Neuronal stem cell (in vitro differentiated cells): ENCODE data around the gene COLEC11.
"Not testable (repeated sequence)": the region's sequence is repeated elsewhere in the genome, so short reads cannot be mapped to it uniquely, and the experiment has no call there.

ENCODE experiments used
- DNase-seq: peaks from one replicate; pipeline ENCODE4 v3.0.0-alpha.2; 2013; ENCODE audit warnings: low spot score
- H2AFZ ChIP-seq: one replicate; pipeline ENCODE4 v1.6.1; 2013; ENCODE audit warnings: mild to moderate bottlenecking, low read length, inconsistent platforms
- H2AK5ac ChIP-seq: 2 replicates; pipeline ENCODE4 v1.6.1; 2013; ENCODE audit warnings: low read depth, mild to moderate bottlenecking, inconsistent platforms, low read length, moderate library complexity, mixed read lengths
- H2BK120ac ChIP-seq: 2 replicates; pipeline ENCODE4 v1.6.1; 2013; ENCODE audit warnings: low read depth, mild to moderate bottlenecking, inconsistent platforms, low read length, moderate library complexity, mixed read lengths
- H2BK12ac ChIP-seq: one replicate; pipeline ENCODE4 v1.6.1; 2013; ENCODE audit warnings: low read length, inconsistent platforms
- H2BK15ac ChIP-seq: 2 replicates; pipeline ENCODE4 v1.6.1; 2013; ENCODE audit warnings: mild to moderate bottlenecking, low read length, inconsistent platforms, mixed read lengths
- H2BK5ac ChIP-seq: one replicate; pipeline ENCODE4 v1.6.1; 2013; ENCODE audit warnings: inconsistent platforms, mild to moderate bottlenecking, low read length, moderate library complexity
- H3K14ac ChIP-seq: one replicate; pipeline ENCODE4 v1.6.1; 2013; ENCODE audit warnings: low read length, inconsistent platforms
- H3K18ac ChIP-seq: 2 replicates; pipeline ENCODE4 v1.6.1; 2013; ENCODE audit warnings: low read length, inconsistent platforms
- H3K23ac ChIP-seq: 2 replicates; pipeline ENCODE4 v1.6.1; 2013; ENCODE audit warnings: low read depth, mild to moderate bottlenecking, mixed read lengths, low read length, inconsistent platforms; ENCODE audit not compliant: poor library complexity
- H3K27ac ChIP-seq: replicated peaks from 3 replicates; pipeline ENCODE4 v1.5.1; 2013; ENCODE audit warnings: low read length, inconsistent platforms
- H3K27me3 ChIP-seq, 3 experiments: 2 replicates each; pipeline ENCODE4 v1.6.1; 2013; ENCODE audit warnings: low read length in 3 of 3, mild to moderate bottlenecking in 2 of 3, inconsistent platforms in 1 of 3, low read depth in 1 of 3, mixed read lengths in 1 of 3, moderate library complexity in 1 of 3; ENCODE audit not compliant: control insufficient read depth in 3 of 3, insufficient read depth in 3 of 3
- H3K36me3 ChIP-seq, 2 donors: replicated peaks in 1 of 2; 2 replicates each; pipeline ENCODE4 v1.6.1; 2013; ENCODE audit warnings: low read length in 2 of 2; ENCODE audit not compliant: control insufficient read depth in 2 of 2, insufficient read depth in 2 of 2
- H3K4ac ChIP-seq: 2 replicates; pipeline ENCODE4 v1.6.1; 2013; ENCODE audit warnings: inconsistent platforms, mild to moderate bottlenecking, low read length, moderate library complexity
- H3K4me1 ChIP-seq, 2 donors: 1 replicate in 1 of 2; 2 replicates in 1 of 2; pipeline ENCODE4 v1.6.1; 2013; ENCODE audit warnings: low read length in 2 of 2, low read depth in 1 of 2; ENCODE audit not compliant: control insufficient read depth in 2 of 2, insufficient read depth in 1 of 2
- H3K4me2 ChIP-seq: one replicate; pipeline ENCODE4 v1.6.1; 2013; ENCODE audit warnings: mild to moderate bottlenecking, low read length, inconsistent platforms; ENCODE audit not compliant: insufficient read depth, poor library complexity, severe bottlenecking
- H3K4me3 ChIP-seq, 2 donors: 2 replicates each; pipeline ENCODE4 v1.5.1; 2013; ENCODE audit warnings: low read length in 2 of 2, mild to moderate bottlenecking in 2 of 2, inconsistent platforms in 1 of 2, moderate library complexity in 1 of 2
- H3K79me1 ChIP-seq: one replicate; pipeline ENCODE4 v1.6.1; 2013; ENCODE audit warnings: low read depth, mild to moderate bottlenecking, inconsistent platforms, low read length, moderate library complexity
- H3K9ac ChIP-seq: one replicate; pipeline ENCODE4 v1.6.1; 2013; ENCODE audit warnings: mild to moderate bottlenecking, low read depth, low read length, inconsistent platforms; ENCODE audit not compliant: poor library complexity
- H3K9me3 ChIP-seq, 2 donors: replicated peaks in 1 of 2; 2 replicates each; pipeline versions ENCODE3 to v1.6.1; 2013; ENCODE audit warnings: low read length in 2 of 2, mild to moderate bottlenecking in 2 of 2, inconsistent platforms in 1 of 2, low read depth in 1 of 2, mixed read lengths in 1 of 2, moderate library complexity in 1 of 2; ENCODE audit not compliant: control insufficient read depth in 2 of 2, insufficient read depth in 1 of 2
- H4K8ac ChIP-seq: one replicate; pipeline ENCODE4 v1.6.1; 2013; ENCODE audit warnings: low read depth, mild to moderate bottlenecking, inconsistent platforms, low read length, moderate library complexity
- H4K91ac ChIP-seq: one replicate; pipeline ENCODE4 v1.6.1; 2013; ENCODE audit warnings: low read length, low read depth, mild to moderate bottlenecking, inconsistent platforms; ENCODE audit not compliant: poor library complexity
- WGBS, 2 donors: extraction: QIAGEN DNeasy Blood & Tissue Kit; methylation state at CpG; one replicate each; pipeline ENCODE4 v1.1.7; 2013; ENCODE audit warnings: missing lambda C conversion rate in 2 of 2, mixed read lengths in 1 of 2; ENCODE audit not compliant: insufficient read length in 2 of 2, insufficient replicate concordance in 1 of 2; ENCODE audit errors: extremely low coverage in 2 of 2; 5-methylcytosine and 5-hydroxymethylcytosine counted together

COLEC11 gene

GRCh38 chr2:3614743-3615142 is 19.8 kb downstream of the COLEC11 start:
- H3K36me3 ChIP-seq, H4K91ac ChIP-seq, H3K9me3 ChIP-seq, H3K14ac ChIP-seq, H2AFZ ChIP-seq, H3K4me1 ChIP-seq, H3K4me2 ChIP-seq, H3K18ac ChIP-seq, H2BK15ac ChIP-seq, H2BK120ac ChIP-seq, H3K9ac ChIP-seq, H3K4me3 ChIP-seq, H2BK12ac ChIP-seq, H2BK5ac ChIP-seq, H3K23ac ChIP-seq, H4K8ac ChIP-seq, H3K27me3 ChIP-seq, H3K27ac ChIP-seq, H3K79me1 ChIP-seq, H3K4ac ChIP-seq, H2AK5ac ChIP-seq, DNase-seq: not testable (repeated sequence)
- no CpG with 5 or more reads among the region's 2 CpGs for WGBS, 2 donors

DNA sequence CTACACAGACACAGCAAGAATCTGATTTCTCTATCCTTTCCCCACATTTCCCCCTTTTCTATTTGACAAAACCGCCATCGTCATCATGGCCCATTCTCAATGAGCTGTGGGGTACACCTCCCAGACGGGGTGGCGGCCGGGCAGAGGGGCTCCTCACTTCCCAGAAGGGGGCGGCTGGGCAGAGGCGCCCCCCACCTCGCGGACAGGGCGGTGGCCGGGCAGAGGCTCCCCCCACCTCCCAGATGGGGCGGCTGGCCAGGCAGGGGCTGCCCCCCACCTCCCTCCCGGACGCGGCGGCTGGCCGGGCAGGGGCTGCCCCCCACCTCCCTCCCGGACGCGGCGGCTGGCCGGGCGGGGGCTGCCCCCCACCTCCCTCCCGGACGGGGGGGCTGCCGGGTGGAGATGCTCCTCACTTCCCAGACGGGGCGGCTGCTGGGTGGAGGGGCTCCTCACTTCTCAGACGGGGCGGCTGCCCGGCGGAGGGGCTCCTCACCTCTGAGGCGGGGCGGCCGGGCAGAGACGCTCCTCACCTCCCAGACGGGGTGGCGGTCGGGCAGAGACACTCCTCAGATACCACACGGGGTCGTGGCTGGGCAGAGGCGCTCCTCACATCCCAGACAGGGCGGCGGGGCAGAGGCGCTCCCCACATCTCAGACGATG is 20.8 kb downstream of the COLEC11 start:
- not testable (repeated sequence) for H3K27me3 ChIP-seq, H3K4ac ChIP-seq, H3K9ac ChIP-seq, H3K23ac ChIP-seq, H2BK120ac ChIP-seq, H2BK12ac ChIP-seq, H2BK15ac ChIP-seq, H3K9me3 ChIP-seq, H3K79me1 ChIP-seq, DNase-seq, H4K8ac ChIP-seq, H2AFZ ChIP-seq, H3K4me2 ChIP-seq, H2BK5ac ChIP-seq, H3K14ac ChIP-seq, H2AK5ac ChIP-seq, H3K18ac ChIP-seq, H3K27ac ChIP-seq, H3K36me3 ChIP-seq, H3K4me1 ChIP-seq, H4K91ac ChIP-seq, H3K4me3 ChIP-seq
- WGBS, 2 donors = no CpG with 5 or more reads among the region's 46 CpGs

DNA sequence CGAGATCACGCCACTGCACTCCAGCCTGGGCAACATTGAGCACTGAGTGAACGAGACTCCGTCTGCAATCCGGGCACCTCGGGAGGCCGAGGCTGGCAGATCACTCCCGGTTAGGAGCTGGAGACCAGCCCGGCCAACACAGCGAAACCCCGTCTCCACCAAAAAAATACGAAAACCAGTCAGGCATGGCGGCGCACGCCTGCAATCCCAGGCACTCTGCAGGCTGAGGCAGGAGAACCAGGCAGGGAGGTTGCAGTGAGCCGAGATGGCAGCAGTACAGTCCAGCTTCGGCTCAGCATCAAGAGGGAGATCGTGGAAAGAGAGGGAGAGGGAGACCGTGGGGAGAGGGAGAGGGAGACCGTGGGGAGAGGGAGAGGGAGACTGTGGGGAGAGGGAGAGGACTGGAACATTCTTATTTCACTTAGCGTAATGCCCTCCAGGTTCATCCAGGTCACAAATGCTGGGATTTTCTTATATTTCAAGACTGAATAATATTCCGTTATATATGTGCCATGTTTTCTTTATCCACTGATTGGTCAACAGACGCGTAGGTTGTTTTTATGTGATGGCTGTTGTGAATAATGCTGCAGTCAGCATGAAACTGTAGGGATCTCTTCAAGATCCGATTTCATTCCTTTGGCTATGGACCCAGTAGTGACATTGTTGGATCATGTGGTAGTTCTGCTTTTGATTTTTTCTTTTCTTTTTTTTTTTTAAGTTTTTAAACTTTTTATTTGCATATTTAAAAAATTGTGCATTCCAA is 21.7 kb downstream of the COLEC11 start:
- not testable (repeated sequence) for H2BK15ac ChIP-seq, H3K14ac ChIP-seq, H2AFZ ChIP-seq, H2BK120ac ChIP-seq, H3K18ac ChIP-seq, H3K79me1 ChIP-seq, H2BK12ac ChIP-seq, H3K27ac ChIP-seq, H3K27me3 ChIP-seq, H3K4ac ChIP-seq, H3K23ac ChIP-seq, H2BK5ac ChIP-seq, H4K8ac ChIP-seq, H3K4me1 ChIP-seq, H3K9ac ChIP-seq, H3K36me3 ChIP-seq, DNase-seq, H4K91ac ChIP-seq, H3K4me3 ChIP-seq, H3K9me3 ChIP-seq, H2AK5ac ChIP-seq, H3K4me2 ChIP-seq
- WGBS, 2 donors = no CpG with 5 or more reads among the region's 25 CpGs

GRCh38 chr2:3617198-3617890 is 22.4 kb downstream of the COLEC11 start:
- Histone ChIP-seq H3K9me3 (peaks cover 6 to 9% of the 10 kb centered on the region in 2 donors), H2BK5ac (no peak overlapping the region), H3K23ac (no peak overlapping the region), H2BK120ac (no peak overlapping the region), H3K9ac (no peak overlapping the region), H3K4me1 (no peaks in the 10 kb centered on the region), H2AFZ (no peak overlapping the region), H4K91ac (no peak overlapping the region), H3K18ac (no peak overlapping the region), H3K4me3 (no peak overlapping the region), H3K27ac (no peak overlapping the region), H3K4ac (no peak overlapping the region), H2BK12ac (no peak overlapping the region), H3K4me2 (no peak overlapping the region), H2BK15ac (no peak overlapping the region), H4K8ac (no peak overlapping the region), H3K27me3 (no peaks in the 10 kb centered on the region), H3K36me3 (peaks cover 0 to 3% of the 10 kb centered on the region in 2 donors), H3K79me1 (peaks cover 2% of the 10 kb centered on the region), H2AK5ac (no peak overlapping the region), H3K14ac (no peak overlapping the region)
- no CpG with 5 or more reads among the region's 21 CpGs for WGBS, 2 donors
- DNase-seq = no peak
